Fibroblast of skin of back (primary cell): ENCODE measurements around the gene MTERF4. TPM values are rescaled to one million over a fixed set of nuclear protein-coding genes. Genes with fewer than 3 reads are reported as not detected.

ENCODE experiments used
- DNase-seq: peaks from one replicate; pipeline ENCODE4 v3.0.0-alpha.2; 2013
- polyA plus RNA-seq, 2 experiments: library from polyadenylated mRNA; unstranded; fragments of 120-200 nt; gene quantifications; one replicate each; pipeline ENCODE4 v1.2.1, GENCODE V29; 2013; ENCODE audit not compliant: insufficient read length in 2 of 2

MTERF4 gene
- polyA plus RNA-seq (2013, experiment 1 of 2; ENCODE audit: insufficient read length), result 22.1 TPM
- 20.7 TPM for polyA plus RNA-seq (2013, experiment 2 of 2; ENCODE audit: insufficient read length)

GRCh38 chr2:241102239-241102803 lies at the start of gene MTERF4:
Gene MTERF4, minus strand, starts transcription at chr2:241102287. Its CDS starts 14 bp downstream, at chr2:241102273.
- peak; percentile 83 for DNase-seq

DNA sequence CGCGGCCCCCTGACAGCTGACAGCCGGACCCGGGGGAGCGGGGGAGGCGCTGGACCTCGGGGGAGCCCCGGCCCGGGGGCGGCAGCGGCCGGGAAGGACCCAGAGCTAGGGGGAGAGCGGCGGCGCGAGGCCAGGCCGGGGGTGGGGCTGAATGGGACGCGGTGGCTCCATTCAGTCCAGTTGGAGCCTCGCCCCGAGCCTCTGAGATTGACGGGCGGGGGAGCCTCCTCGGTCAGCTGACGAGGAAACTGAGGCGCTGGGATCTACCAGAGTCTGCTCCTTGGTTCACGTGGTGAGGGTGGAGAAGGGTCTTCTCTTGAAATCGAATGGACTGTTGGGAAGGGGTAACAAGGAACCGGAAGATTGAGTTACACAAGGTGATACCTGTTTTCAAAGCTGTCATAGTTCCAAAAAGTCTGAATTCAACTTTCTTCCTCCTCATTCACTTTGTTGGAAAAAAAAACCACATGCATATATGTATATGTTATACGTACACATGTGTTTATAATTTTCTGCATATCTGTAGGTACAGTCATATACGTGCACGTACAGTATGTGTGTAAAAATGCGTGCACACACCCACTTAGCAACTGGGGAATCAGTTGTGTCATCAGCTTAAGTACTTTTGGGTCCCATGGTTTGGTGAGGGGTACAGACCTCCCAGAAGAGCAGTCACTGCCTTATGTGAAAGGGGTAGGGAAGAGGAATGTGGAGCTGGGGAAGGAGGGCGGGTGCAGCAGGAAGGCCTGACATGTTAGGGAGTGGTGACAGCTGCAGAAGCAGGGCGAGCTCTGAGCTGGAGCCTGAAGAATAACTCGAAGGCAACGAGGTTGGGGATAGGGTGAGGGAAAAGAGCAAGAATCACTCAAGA lies 48.8 kb upstream of the MTERF4 start:
- DNase-seq, result peak; percentile 19

- peak; percentile 93 for DNase-seq
Observed at GRCh38 chr2:241149925-241150659, 48.0 kb upstream of the MTERF4 start, which contains the start of gene PPP1R7. Gene PPP1R7, plus strand, starts transcription at chr2:241150467. Its CDS starts 29 bp downstream, at chr2:241150496.

GRCh38 chr2:241149675-241149924 lies 47.5 kb upstream of the MTERF4 start:
- no peak for DNase-seq

- DNase-seq, result peak; percentile 93
Observed at GRCh38 chr2:241148891-241149674, 47.0 kb upstream of the MTERF4 start, which contains the start of gene PASK. Gene PASK, minus strand, starts transcription at chr2:241149472. Its CDS starts 6,440 bp downstream, at chr2:241143032.

GRCh38 chr2:241148239-241148638 lies 46.2 kb upstream of the MTERF4 start:
- no peak for DNase-seq

GRCh38 chr2:241147336-241147735 lies 45.2 kb upstream of the MTERF4 start:
- DNase-seq, result no peak

DNA sequence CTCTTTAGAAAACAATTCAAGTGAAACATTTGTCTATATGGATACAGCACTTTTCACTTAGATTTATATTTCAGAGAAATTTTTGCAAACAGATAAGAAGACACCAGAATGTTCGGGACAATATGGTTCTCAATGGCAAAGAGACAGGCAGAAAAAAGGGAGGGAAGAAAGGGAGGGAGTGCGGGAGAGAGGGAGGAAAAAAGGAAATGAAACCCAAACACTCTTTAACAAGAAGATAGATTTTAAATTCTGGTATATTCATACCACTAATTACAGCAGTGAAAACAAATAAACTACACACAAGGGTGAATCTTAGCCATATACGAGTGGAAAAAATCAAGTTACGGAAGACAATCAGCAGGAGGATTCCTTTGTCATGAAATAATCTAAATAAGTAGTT lies 44.2 kb upstream of the MTERF4 start:
- no peak for DNase-seq

- no peak for DNase-seq
Observed at GRCh38 chr2:241142593-241142992, 40.5 kb upstream of the MTERF4 start.

GRCh38 chr2:241142063-241142462 lies 40.0 kb upstream of the MTERF4 start:
- no peak for DNase-seq

DNA sequence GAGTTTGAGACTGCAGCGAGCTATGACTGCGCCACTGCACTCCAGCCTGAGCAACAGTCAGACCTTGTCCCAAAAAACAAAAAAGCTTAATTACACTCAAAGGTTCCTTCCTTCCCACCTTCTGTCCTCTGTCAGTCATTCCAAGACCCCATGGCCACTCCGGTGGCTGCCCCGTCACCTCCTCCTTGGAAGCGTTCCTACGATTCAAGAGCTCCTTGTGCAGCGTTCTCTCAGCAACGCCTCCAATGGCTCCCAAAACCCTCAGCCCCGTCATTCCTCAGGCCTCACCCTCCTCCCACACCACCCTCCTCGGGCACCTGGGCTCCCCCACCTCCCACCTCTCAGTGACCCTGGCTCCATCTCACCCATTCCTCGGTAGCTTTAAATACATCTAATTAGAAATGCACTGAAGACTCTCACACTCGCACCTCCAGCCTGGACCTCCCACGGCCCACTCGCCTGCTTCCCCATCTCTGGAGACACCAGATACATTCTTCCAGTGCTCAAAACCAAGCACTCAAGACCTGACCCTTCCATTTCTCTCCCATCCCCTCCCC lies 39.2 kb upstream of the MTERF4 start:
- DNase-seq, result no peak

DNA sequence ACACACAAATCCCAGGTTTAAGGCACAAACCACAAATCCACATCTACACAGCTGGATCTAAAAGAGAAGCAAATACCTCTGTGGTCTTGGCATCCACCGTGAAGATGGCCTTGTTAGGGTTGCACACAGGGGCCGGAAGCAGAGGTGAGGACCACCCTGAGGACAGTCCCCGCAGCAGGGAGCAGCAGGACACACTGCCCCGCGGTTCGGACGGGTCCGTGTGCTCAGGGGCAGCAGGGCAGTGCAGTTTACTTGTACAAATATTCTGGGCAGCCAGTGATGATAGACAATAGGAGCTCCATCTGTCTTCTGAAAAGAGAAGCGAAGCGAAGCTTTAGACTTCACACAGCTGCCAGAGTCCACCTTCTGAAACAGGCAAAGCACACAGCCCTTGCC lies 38.4 kb upstream of the MTERF4 start:
- no peak for DNase-seq

DNA sequence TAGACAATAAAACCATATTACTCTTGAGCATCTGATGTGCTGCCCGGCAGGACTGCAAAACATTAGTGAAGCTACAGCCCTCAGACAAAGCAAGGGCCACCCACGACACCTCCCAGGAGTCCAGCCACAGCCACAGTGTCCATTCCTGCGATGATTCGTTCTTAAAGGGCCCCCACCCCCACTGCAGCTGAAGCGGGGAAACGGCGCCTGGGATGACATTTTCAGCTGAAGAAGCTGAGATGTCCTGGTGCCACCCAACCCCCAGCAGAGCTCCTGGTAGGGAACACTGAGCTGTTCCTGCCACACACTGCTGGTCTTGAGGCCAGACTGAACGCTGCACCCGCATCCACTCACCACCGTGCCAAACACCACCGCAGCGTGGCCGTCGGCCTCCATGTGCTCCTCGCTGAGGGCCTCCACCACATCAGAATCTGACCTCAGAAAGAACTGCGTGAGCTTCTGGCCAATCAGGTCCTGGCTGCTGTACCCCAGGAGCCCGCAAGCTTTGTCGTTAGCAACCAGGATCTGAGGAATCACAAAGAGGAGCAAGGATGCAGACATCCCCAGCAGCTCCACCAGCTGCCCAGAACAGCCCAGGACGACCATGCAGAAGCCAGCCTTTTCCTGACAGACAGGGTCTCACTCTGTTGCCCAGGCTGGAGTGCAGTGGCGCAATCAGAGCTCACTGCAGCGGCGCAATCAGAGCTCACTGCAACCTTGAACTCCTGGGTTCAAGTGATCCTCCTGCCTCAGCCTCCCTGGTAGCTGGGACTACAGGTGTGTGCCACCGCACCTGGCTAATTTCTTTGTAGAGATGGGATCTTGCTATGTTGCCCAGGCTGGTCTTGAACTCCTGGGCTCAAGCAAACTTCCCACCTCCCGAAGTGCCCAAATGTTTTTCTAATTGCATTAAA lies 37.7 kb upstream of the MTERF4 start:
- DNase-seq, result peak; percentile 27

DNA sequence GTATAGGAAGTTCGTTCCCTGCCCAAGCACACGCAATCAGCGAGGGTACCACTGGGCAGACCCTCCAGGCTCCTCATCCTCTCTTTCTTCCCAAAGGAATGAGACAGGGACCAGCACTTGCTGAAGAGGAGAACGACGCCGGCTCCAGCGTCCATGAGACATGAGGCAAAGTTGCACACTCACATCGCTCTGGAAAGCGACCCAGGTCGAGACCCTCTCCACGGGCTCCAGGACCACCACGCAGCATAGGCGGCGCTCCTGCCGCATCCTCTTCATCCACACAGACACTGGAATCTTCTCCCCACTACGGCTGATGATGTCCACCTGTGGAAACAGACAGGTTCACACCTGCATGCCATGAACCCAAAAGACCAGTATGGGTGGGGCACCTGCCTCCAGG lies 36.4 kb upstream of the MTERF4 start:
- no peak for DNase-seq

- no peak for DNase-seq
Observed at GRCh38 chr2:241137276-241138190, 35.4 kb upstream of the MTERF4 start.

DNA sequence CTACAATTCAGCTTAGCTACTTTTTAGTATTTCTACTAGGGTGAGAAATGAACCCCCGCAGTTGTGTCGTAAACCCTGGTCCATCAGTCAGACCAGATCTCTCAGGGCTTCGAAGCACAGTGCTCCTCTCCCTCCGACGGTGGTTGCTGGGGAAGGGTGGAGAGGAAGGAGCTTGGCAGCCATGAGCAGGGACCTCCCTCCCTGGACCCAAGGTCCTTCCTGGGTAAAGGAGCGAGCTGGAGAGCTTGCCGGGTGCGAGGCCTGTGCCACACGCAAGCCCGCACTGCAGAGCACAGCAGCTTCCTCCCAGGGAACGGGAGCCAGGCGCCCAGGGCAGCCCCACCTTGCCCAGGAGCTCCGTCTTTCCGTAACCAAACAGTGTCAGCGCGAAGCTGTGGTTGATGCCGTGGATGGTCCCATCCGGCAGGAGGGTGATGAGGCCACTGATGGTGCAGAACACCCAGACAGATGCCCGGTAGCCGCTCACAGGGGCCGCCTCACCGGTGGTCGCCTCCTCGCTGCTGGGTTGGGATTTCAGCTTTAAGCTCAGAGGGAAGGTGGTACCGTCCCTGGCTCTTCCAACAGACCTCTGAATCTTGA lies 34.7 kb upstream of the MTERF4 start:
- no peak for DNase-seq

- DNase-seq, result no peak
Observed at GRCh38 chr2:241136191-241136590, 34.1 kb upstream of the MTERF4 start.

DNA sequence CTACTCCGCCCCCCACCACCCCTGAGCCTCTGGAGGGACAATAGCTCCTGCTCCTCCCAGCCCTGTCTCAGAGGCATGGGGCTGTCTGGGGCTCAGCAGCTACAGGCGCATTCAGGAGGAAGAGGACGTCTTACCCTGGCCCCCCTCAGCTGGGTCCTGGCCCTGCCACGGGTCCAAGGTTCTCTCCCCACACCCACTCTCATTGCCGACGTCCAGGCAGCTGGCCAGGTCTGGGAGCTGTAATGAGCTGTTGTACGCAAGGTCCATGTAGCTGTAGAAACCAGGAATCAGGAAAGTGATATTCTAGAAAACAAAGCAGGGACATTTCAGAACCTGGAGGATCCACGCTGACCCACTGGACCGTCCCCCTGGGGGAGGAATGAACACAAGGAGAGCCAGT lies 33.6 kb upstream of the MTERF4 start:
- DNase-seq, result no peak

- DNase-seq, result no peak
Observed at GRCh38 chr2:241134711-241135110, 32.6 kb upstream of the MTERF4 start.

DNA sequence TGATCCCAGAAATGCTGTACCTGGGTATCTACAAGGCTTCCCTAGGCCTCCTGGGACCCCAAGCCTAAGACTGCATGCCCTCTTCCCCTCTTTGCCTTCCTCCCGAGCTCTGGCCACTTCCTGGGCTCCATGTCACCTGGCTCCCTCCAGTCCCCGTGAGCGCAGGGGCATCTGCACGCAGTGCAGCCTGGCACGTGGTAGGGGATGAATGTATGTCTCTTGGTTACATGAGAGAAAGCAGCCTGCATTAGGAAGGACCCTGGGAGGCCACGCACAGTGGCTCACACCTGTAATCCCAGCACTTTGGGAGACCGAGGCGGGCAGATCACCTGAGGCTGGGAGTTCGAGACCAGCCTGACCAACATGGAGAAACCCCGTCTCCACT lies 31.3 kb upstream of the MTERF4 start:
- no peak for DNase-seq
